ENCODE results near the gene ACTG2. TPM values are rescaled to one million over a fixed set of nuclear protein-coding genes. Genes with fewer than 3 reads are reported as not detected.

Gene ACTG2
- not detected for total RNA-seq

GRCh38 chr2:73892631-73893329, at the start of gene ACTG2:
Gene ACTG2 (plus strand): TSS chr2:73893008. CDS start chr2:73901312, 8,304 bp downstream.
- ATAC-seq (no peak), DNase-seq (no peak)
- H3K4me3 Mint-ChIP-seq = no peak within 1 kb of the TSS
- CTCF ChIA-PET = interaction anchor here (1.1 kb wide), 1 partner anchor 69 kb away, joined by 4 read pairs; no protein-coding TSS in a partner anchor
- no peaks in the 10 kb centered on the region for H3K27me3 Mint-ChIP-seq
- H3K36me3 Mint-ChIP-seq = no peaks in the 10 kb centered on the region
- H3K4me1 Mint-ChIP-seq = peaks cover 44% of the 10 kb centered on the region
- no peak within 1 kb of the TSS for H3K27ac Mint-ChIP-seq
- H3K9me3 Mint-ChIP-seq (ENCODE audit: low read depth) = no peaks in the 10 kb centered on the region

- peak overlapping the region; percentile 41 for H3K27ac Mint-ChIP-seq
- ATAC-seq = no peak
- no peaks in the 10 kb centered on the region for H3K9me3 Mint-ChIP-seq (ENCODE audit: low read depth)
- H3K27me3 Mint-ChIP-seq = no peaks in the 10 kb centered on the region
- DNase-seq = no peak
- H3K36me3 Mint-ChIP-seq = peaks cover 44% of the 10 kb centered on the region
- CTCF ChIA-PET = interaction anchor here (0.9 to 1.5 kb wide), 3 partner anchors 10 to 302 kb away, joined by 3 to 5 read pairs (median 3); no protein-coding TSS in a partner anchor
- H3K4me1 Mint-ChIP-seq = peaks cover 11% of the 10 kb centered on the region
- H3K4me3 Mint-ChIP-seq = no peak overlapping the region
These were observed 48.7 kb upstream of the ACTG2 start for GRCh38 chr2:73844087-73844486.

GRCh38 chr2:73850009-73850408, 42.8 kb upstream of the ACTG2 start:
- peaks cover 44% of the 10 kb centered on the region for H3K36me3 Mint-ChIP-seq

GRCh38 chr2:73851274-73851673, 41.5 kb upstream of the ACTG2 start:
- H3K27me3 Mint-ChIP-seq = no peaks in the 10 kb centered on the region
- no peak overlapping the region for H3K27ac Mint-ChIP-seq
- H3K4me3 Mint-ChIP-seq = no peak overlapping the region
- DNase-seq (no peak), ATAC-seq (no peak)
- CTCF ChIA-PET = interaction anchor here (1.0 to 1.1 kb wide), 2 partner anchors 23 to 299 kb away, joined by 3 read pairs; no protein-coding TSS in a partner anchor
- no peaks in the 10 kb centered on the region for H3K9me3 Mint-ChIP-seq (ENCODE audit: low read depth)
- H3K36me3 Mint-ChIP-seq = peaks cover 46% of the 10 kb centered on the region
- peaks cover 7% of the 10 kb centered on the region for H3K4me1 Mint-ChIP-seq

More at GRCh38 chr2:73850009-73850408, 42.8 kb upstream of the ACTG2 start:
- Mint-ChIP-seq H3K27ac (no peak overlapping the region), H3K4me3 (no peak overlapping the region), H3K9me3 (ENCODE audit: low read depth) (no peaks in the 10 kb centered on the region), H3K27me3 (no peaks in the 10 kb centered on the region), H3K4me1 (peaks cover 5% of the 10 kb centered on the region)
- DNase-seq (no peak), ATAC-seq (no peak)
- CTCF ChIA-PET = no interaction called here

GRCh38 chr2:73852020-73852419, 40.8 kb upstream of the ACTG2 start:
- CTCF ChIA-PET = interaction anchor here (1.1 kb wide), 1 partner anchor 22 kb away, joined by 3 read pairs; no protein-coding TSS in a partner anchor
- H3K27ac Mint-ChIP-seq = no peak overlapping the region
- ATAC-seq (no peak), DNase-seq (no peak)
- H3K4me3 Mint-ChIP-seq = no peak overlapping the region
- H3K4me1 Mint-ChIP-seq = peaks cover 12% of the 10 kb centered on the region
- H3K27me3 Mint-ChIP-seq = no peaks in the 10 kb centered on the region
- no peaks in the 10 kb centered on the region for H3K9me3 Mint-ChIP-seq (ENCODE audit: low read depth)
- peaks cover 49% of the 10 kb centered on the region for H3K36me3 Mint-ChIP-seq

GRCh38 chr2:73855526-73855925, 37.3 kb upstream of the ACTG2 start:
- peaks cover 51% of the 10 kb centered on the region for H3K36me3 Mint-ChIP-seq
- CTCF ChIA-PET = no interaction called here
- no peaks in the 10 kb centered on the region for H3K9me3 Mint-ChIP-seq (ENCODE audit: low read depth)
- H3K4me3 Mint-ChIP-seq = no peak overlapping the region
- H3K27me3 Mint-ChIP-seq = no peaks in the 10 kb centered on the region
- DNase-seq (no peak), ATAC-seq (no peak)
- no peak overlapping the region for H3K27ac Mint-ChIP-seq
- peaks cover 24% of the 10 kb centered on the region for H3K4me1 Mint-ChIP-seq

GRCh38 chr2:73856214-73856613, 36.6 kb upstream of the ACTG2 start:
- CTCF ChIA-PET = no interaction called here

GRCh38 chr2:73859721-73860586, 32.9 kb upstream of the ACTG2 start:
- CTCF ChIA-PET = no interaction called here
- H3K36me3 Mint-ChIP-seq = peaks cover 69% of the 10 kb centered on the region
- peak; percentile 96 for ATAC-seq
- no peak overlapping the region for H3K27ac Mint-ChIP-seq
- no peak overlapping the region for H3K4me3 Mint-ChIP-seq
- H3K27me3 Mint-ChIP-seq = no peaks in the 10 kb centered on the region
- no peaks in the 10 kb centered on the region for H3K9me3 Mint-ChIP-seq (ENCODE audit: low read depth)
- H3K4me1 Mint-ChIP-seq = peaks cover 22% of the 10 kb centered on the region
- DNase-seq = peak; percentile 63

More at GRCh38 chr2:73856214-73856613, 36.6 kb upstream of the ACTG2 start:
- DNase-seq (no peak), ATAC-seq (no peak)
- H3K27ac Mint-ChIP-seq = no peak overlapping the region
- peaks cover 24% of the 10 kb centered on the region for H3K4me1 Mint-ChIP-seq
- H3K9me3 Mint-ChIP-seq (ENCODE audit: low read depth) = no peaks in the 10 kb centered on the region
- H3K27me3 Mint-ChIP-seq = no peaks in the 10 kb centered on the region
- no peak overlapping the region for H3K4me3 Mint-ChIP-seq
- peaks cover 52% of the 10 kb centered on the region for H3K36me3 Mint-ChIP-seq

- DNase-seq (no peak), ATAC-seq (no peak)
- no peaks in the 10 kb centered on the region for H3K27me3 Mint-ChIP-seq
- H3K4me1 Mint-ChIP-seq = peaks cover 15% of the 10 kb centered on the region
- no peak overlapping the region for H3K4me3 Mint-ChIP-seq
- no peaks in the 10 kb centered on the region for H3K9me3 Mint-ChIP-seq (ENCODE audit: low read depth)
- H3K36me3 Mint-ChIP-seq = peaks cover 59% of the 10 kb centered on the region
- no peak overlapping the region for H3K27ac Mint-ChIP-seq
- CTCF ChIA-PET = interaction anchor here (1.3 kb wide), 1 partner anchor 11 kb away, joined by 4 read pairs; no protein-coding TSS in a partner anchor
These were observed 29.8 kb upstream of the ACTG2 start for GRCh38 chr2:73862987-73863386.

- H3K27ac Mint-ChIP-seq = no peak overlapping the region
- DNase-seq = no peak
- ATAC-seq = no peak
- H3K36me3 Mint-ChIP-seq = peaks cover 30% of the 10 kb centered on the region
- no peaks in the 10 kb centered on the region for H3K4me1 Mint-ChIP-seq
- H3K4me3 Mint-ChIP-seq = no peak overlapping the region
- CTCF ChIA-PET = no interaction called here
- no peaks in the 10 kb centered on the region for H3K9me3 Mint-ChIP-seq (ENCODE audit: low read depth)
- H3K27me3 Mint-ChIP-seq = no peaks in the 10 kb centered on the region
These were observed 24.4 kb upstream of the ACTG2 start for GRCh38 chr2:73868204-73868978.

- H3K36me3 Mint-ChIP-seq = peaks cover 17% of the 10 kb centered on the region
- H3K27me3 Mint-ChIP-seq = no peaks in the 10 kb centered on the region
- ATAC-seq (no peak), DNase-seq (no peak)
- no peak overlapping the region for H3K27ac Mint-ChIP-seq
- H3K4me3 Mint-ChIP-seq = no peak overlapping the region
- H3K4me1 Mint-ChIP-seq = peaks cover 2% of the 10 kb centered on the region
- no peaks in the 10 kb centered on the region for H3K9me3 Mint-ChIP-seq (ENCODE audit: low read depth)
- CTCF ChIA-PET = no interaction called here
These were observed 22.7 kb upstream of the ACTG2 start for GRCh38 chr2:73870084-73870483.

- ATAC-seq (peak; percentile 42), DNase-seq (no peak)
- H3K27ac Mint-ChIP-seq = no peak overlapping the region
- peaks cover 12% of the 10 kb centered on the region for H3K4me1 Mint-ChIP-seq
- CTCF ChIA-PET = interaction anchor here (1.5 kb wide), 1 partner anchor 201 kb away, joined by 3 read pairs; no protein-coding TSS in a partner anchor
- no peaks in the 10 kb centered on the region for H3K9me3 Mint-ChIP-seq (ENCODE audit: low read depth)
- no peaks in the 10 kb centered on the region for H3K36me3 Mint-ChIP-seq
- peaks cover 3% of the 10 kb centered on the region for H3K27me3 Mint-ChIP-seq
- H3K4me3 Mint-ChIP-seq = no peak overlapping the region
These were observed 15.6 kb upstream of the ACTG2 start for GRCh38 chr2:73877071-73877802.

All from activated CD8-positive, alpha-beta memory T cell treated with anti-CD3 and anti-CD28 coated beads, Interleukin-2, amount 10 ng/mL, durations not matched to agents 7 days and 5 days (primary cell).